ENCODE results near the gene RPL13A. TPM values are rescaled to one million over a fixed set of nuclear protein-coding genes. Genes with fewer than 3 reads are reported as not detected.
A peak's percentile ranks its signal among the peaks of the same experiment; 100 is the strongest.

Gene RPL13A
- total and polyA plus RNA-seq, 2 experiments from 2014 or later = 2,105 to 2,412 TPM

DNA sequence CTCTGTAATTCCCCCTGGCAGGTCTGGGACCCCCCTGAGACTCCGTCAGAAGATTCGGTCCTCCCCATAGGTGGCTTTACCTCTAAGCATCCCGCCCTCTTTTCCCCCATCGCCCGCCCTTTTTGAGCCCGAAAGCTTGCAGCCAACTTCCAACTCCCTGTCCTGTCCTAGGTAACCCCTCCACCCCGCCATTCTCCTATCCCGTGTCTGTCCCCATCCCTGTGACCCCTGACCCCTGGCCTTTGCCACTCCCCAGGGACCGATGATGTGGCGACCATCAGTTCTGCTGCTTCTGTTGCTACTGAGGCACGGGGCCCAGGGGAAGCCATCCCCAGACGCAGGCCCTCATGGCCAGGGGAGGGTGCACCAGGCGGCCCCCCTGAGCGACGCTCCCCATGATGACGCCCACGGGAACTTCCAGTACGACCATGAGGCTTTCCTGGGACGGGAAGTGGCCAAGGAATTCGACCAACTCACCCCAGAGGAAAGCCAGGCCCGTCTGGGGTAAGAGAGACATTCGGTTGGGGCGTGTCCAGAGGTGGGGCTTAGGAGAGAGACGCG is 40.9 kb downstream of the RPL13A start:
- peaks cover 25% of the 10 kb centered on the region for H3K36me3 Mint-ChIP-seq (ENCODE audit: low read depth)
- DNase-seq (ENCODE audit: low spot score) (peak; percentile 69), ATAC-seq (peak; percentile 37)
- H3K79me2 ChIP-seq (replicated peaks; ENCODE audit: insufficient read depth) = no peaks in the 10 kb centered on the region
- TF ChIP-seq, protein P1, sequence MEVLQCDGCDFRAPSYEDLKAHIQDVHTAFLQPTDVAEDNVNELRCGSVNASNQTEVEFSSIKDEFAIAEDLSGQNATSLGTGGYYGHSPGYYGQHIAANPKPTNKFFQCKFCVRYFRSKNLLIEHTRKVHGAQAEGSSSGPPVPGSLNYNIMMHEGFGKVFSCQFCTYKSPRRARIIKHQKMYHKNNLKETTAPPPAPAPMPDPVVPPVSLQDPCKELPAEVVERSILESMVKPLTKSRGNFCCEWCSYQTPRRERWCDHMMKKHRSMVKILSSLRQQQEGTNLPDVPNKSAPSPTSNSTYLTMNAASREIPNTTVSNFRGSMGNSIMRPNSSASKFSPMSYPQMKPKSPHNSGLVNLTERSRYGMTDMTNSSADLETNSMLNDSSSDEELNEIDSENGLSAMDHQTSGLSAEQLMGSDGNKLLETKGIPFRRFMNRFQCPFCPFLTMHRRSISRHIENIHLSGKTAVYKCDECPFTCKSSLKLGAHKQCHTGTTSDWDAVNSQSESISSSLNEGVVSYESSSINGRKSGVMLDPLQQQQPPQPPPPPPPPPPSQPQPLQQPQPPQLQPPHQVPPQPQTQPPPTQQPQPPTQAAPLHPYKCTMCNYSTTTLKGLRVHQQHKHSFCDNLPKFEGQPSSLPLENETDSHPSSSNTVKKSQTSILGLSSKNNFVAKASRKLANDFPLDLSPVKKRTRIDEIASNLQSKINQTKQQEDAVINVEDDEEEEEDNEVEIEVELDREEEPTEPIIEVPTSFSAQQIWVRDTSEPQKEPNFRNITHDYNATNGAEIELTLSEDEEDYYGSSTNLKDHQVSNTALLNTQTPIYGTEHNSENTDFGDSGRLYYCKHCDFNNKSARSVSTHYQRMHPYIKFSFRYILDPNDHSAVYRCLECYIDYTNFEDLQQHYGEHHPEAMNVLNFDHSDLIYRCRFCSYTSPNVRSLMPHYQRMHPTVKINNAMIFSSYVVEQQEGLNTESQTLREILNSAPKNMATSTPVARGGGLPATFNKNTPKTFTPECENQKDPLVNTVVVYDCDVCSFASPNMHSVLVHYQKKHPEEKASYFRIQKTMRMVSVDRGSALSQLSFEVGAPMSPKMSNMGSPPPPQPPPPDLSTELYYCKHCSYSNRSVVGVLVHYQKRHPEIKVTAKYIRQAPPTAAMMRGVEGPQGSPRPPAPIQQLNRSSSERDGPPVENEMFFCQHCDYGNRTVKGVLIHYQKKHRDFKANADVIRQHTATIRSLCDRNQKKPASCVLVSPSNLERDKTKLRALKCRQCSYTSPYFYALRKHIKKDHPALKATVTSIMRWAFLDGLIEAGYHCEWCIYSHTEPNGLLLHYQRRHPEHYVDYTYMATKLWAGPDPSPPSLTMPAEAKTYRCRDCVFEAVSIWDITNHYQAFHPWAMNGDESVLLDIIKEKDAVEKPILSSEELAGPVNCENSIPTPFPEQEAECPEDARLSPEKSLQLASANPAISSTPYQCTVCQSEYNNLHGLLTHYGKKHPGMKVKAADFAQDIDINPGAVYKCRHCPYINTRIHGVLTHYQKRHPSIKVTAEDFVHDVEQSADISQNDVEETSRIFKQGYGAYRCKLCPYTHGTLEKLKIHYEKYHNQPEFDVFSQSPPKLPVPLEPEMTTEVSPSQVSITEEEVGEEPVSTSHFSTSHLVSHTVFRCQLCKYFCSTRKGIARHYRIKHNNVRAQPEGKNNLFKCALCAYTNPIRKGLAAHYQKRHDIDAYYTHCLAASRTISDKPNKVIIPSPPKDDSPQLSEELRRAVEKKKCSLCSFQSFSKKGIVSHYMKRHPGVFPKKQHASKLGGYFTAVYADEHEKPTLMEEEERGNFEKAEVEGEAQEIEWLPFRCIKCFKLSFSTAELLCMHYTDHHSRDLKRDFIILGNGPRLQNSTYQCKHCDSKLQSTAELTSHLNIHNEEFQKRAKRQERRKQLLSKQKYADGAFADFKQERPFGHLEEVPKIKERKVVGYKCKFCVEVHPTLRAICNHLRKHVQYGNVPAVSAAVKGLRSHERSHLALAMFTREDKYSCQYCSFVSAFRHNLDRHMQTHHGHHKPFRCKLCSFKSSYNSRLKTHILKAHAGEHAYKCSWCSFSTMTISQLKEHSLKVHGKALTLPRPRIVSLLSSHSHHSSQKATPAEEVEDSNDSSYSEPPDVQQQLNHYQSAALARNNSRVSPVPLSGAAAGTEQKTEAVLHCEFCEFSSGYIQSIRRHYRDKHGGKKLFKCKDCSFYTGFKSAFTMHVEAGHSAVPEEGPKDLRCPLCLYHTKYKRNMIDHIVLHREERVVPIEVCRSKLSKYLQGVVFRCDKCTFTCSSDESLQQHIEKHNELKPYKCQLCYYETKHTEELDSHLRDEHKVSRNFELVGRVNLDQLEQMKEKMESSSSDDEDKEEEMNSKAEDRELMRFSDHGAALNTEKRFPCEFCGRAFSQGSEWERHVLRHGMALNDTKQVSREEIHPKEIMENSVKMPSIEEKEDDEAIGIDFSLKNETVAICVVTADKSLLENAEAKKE (CRISPR knock-in tag; IDR thresholded peaks at IDR 0.05) = no peak
- TF ChIP-seq EZH2 (IDR thresholded peaks at IDR 0.05; ENCODE audit: low read depth, unreplicated experiment) = no peak
- TF ChIP-seq ZNF114 (CRISPR knock-in tag; IDR thresholded peaks at IDR 0.05) = no peak
- TF ChIP-seq CREB1 (CRISPR knock-in tag; IDR thresholded peaks at IDR 0.05; ENCODE audit: low read depth) = no peak
- TF ChIP-seq, protein P2, sequence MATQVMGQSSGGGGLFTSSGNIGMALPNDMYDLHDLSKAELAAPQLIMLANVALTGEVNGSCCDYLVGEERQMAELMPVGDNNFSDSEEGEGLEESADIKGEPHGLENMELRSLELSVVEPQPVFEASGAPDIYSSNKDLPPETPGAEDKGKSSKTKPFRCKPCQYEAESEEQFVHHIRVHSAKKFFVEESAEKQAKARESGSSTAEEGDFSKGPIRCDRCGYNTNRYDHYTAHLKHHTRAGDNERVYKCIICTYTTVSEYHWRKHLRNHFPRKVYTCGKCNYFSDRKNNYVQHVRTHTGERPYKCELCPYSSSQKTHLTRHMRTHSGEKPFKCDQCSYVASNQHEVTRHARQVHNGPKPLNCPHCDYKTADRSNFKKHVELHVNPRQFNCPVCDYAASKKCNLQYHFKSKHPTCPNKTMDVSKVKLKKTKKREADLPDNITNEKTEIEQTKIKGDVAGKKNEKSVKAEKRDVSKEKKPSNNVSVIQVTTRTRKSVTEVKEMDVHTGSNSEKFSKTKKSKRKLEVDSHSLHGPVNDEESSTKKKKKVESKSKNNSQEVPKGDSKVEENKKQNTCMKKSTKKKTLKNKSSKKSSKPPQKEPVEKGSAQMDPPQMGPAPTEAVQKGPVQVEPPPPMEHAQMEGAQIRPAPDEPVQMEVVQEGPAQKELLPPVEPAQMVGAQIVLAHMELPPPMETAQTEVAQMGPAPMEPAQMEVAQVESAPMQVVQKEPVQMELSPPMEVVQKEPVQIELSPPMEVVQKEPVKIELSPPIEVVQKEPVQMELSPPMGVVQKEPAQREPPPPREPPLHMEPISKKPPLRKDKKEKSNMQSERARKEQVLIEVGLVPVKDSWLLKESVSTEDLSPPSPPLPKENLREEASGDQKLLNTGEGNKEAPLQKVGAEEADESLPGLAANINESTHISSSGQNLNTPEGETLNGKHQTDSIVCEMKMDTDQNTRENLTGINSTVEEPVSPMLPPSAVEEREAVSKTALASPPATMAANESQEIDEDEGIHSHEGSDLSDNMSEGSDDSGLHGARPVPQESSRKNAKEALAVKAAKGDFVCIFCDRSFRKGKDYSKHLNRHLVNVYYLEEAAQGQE (IDR thresholded peaks at IDR 0.05; ENCODE audit: unreplicated experiment) = no peak
- TF ChIP-seq NANOG (IDR thresholded peaks at IDR 0.05; ENCODE audit: borderline replicate concordance) = no peak
- TF ChIP-seq EZH2phosphoT487 (IDR thresholded peaks at IDR 0.05; ENCODE audit: unreplicated experiment) = no peak
- no peak for TF ChIP-seq ZNF331 (CRISPR knock-in tag; IDR thresholded peaks at IDR 0.05; ENCODE audit: low read depth)
- H3K4me1 ChIP-seq (ENCODE audit: insufficient read depth) = peaks cover 6% of the 10 kb centered on the region; the same call in 1 of the 2 replicates
- peaks cover 20% of the 10 kb centered on the region; the same call in 2 of the 3 replicates for H3K4me1 Mint-ChIP-seq
- no peak overlapping the region for H3K27ac ChIP-seq (ENCODE audit: low read depth)
- H3K4me3 Mint-ChIP-seq = peak overlapping the region; percentile 74
- peak overlapping the region; percentile 71 for H3K4me3 ChIP-seq
- no peak overlapping the region for H3K27ac Mint-ChIP-seq
- H3K27me3 Mint-ChIP-seq (ENCODE audit: insufficient read depth, low read depth, poor library complexity) = peaks cover 22% of the 10 kb centered on the region
- peaks cover 22% of the 10 kb centered on the region for H3F3A ChIP-seq (replicated peaks; ENCODE audit: low read depth)
- H3K9me3 Mint-ChIP-seq = no peaks in the 10 kb centered on the region
- peak overlapping the region; percentile 81 for H2AFZ ChIP-seq
- H3K4me2 ChIP-seq = peak overlapping the region; percentile 94
- no peaks in the 10 kb centered on the region for H3K9me2 ChIP-seq (ENCODE audit: insufficient read depth)
- no peaks in the 10 kb centered on the region; the same call in none of the 2 replicates for H4K20me1 ChIP-seq (replicated peaks; ENCODE audit: insufficient read depth)
- no peaks in the 10 kb centered on the region for H3K27me3 ChIP-seq (ENCODE audit: insufficient read depth)
- H3K36me3 ChIP-seq (ENCODE audit: insufficient read depth) = peaks cover 4% of the 10 kb centered on the region; the same call in 1 of the 2 replicates

All from GM23338 (cell line).